Measurements from ENCODE around the gene ACSF3.

DNA sequence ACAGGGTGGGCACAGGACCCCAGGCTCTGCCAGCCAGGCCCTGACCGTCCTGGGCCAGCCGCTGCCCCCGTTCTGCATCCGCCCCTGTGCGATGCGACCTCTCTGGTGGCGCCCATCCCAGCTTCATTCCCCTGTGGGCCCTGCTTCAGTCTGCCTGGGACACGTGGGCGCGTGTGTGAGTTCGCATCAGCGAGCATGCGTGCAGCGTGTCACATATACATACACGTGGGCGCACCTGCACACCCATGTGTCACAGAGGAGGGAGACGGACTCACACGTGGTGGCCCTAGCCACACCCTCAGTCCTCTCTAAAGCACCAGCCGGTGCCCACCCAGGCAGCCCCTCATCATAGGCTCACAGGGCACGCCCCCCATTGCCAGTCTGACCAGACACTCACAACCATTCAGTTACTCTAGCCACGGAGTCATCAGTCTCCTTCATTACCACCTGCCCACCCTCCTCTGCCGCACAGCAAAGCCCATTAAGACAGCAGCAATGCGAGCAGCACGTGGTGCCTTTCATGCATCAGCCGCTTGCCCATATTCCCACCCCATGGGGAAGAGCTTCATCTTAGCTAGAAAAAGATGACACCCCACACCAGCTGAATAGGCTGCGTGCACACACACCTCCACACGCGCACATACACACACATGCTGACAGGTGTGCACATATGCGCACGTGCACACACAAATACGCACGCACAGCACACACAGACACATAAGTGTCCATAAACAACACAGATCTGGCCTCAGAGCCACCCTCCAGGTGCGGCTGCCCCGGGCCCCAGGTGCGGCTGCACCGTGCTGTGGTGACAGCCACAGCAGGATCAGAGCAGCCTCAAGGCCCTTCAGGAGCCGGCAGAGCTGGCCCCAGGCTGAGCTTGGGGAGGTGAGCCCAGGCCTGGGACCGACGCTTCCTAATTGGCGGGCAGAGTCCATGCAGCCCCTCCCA lies 68.4 kb downstream of the ACSF3 start:
- TF ChIP-seq, protein P1, sequence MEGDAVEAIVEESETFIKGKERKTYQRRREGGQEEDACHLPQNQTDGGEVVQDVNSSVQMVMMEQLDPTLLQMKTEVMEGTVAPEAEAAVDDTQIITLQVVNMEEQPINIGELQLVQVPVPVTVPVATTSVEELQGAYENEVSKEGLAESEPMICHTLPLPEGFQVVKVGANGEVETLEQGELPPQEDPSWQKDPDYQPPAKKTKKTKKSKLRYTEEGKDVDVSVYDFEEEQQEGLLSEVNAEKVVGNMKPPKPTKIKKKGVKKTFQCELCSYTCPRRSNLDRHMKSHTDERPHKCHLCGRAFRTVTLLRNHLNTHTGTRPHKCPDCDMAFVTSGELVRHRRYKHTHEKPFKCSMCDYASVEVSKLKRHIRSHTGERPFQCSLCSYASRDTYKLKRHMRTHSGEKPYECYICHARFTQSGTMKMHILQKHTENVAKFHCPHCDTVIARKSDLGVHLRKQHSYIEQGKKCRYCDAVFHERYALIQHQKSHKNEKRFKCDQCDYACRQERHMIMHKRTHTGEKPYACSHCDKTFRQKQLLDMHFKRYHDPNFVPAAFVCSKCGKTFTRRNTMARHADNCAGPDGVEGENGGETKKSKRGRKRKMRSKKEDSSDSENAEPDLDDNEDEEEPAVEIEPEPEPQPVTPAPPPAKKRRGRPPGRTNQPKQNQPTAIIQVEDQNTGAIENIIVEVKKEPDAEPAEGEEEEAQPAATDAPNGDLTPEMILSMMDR (conservative IDR thresholded peaks at IDR 0.05; ENCODE audit: low read depth, low read length): no peak
- TF ChIP-seq EZH2phosphoT487 (IDR thresholded peaks at IDR 0.05; ENCODE audit: borderline replicate concordance, low read length): no peak
- TF ChIP-seq EZH2 (IDR thresholded peaks at IDR 0.05; ENCODE audit: low read length, unreplicated experiment): no peak
